Epithelial cell of esophagus (primary cell): Measurements from ENCODE around the gene OIP5.
A peak's percentile ranks its signal among the peaks of the same experiment; 100 is the strongest.
"Not testable (repeated sequence)": the region's sequence is repeated elsewhere in the genome, so short reads cannot be mapped to it uniquely, and the experiment has no call there.

Source experiments
- DNase-seq: peaks from one replicate; pipeline ENCODE4 v3.0.0; 2010; ENCODE audit warnings: low read depth
- H3K4me3 ChIP-seq: 2 replicates; pipeline ENCODE4 v1.5.1; 2011; ENCODE audit warnings: mild to moderate bottlenecking, low read length, control low read depth
- TF ChIP-seq, protein P1 (sequence below): IDR thresholded peaks from 2 replicates; pipeline ENCODE4 v1.5.1; 2011; ENCODE audit warnings: low read depth, mild to moderate bottlenecking, low read length, control low read depth, inconsistent platforms; ENCODE audit not compliant: insufficient read depth; ENCODE audit errors: missing control alignments

The OIP5 gene

GRCh38 chr15:41286665-41287333, 45.6 kb downstream of the OIP5 start:
- H3K4me3 ChIP-seq = no peak overlapping the region
- TF ChIP-seq, protein P1, sequence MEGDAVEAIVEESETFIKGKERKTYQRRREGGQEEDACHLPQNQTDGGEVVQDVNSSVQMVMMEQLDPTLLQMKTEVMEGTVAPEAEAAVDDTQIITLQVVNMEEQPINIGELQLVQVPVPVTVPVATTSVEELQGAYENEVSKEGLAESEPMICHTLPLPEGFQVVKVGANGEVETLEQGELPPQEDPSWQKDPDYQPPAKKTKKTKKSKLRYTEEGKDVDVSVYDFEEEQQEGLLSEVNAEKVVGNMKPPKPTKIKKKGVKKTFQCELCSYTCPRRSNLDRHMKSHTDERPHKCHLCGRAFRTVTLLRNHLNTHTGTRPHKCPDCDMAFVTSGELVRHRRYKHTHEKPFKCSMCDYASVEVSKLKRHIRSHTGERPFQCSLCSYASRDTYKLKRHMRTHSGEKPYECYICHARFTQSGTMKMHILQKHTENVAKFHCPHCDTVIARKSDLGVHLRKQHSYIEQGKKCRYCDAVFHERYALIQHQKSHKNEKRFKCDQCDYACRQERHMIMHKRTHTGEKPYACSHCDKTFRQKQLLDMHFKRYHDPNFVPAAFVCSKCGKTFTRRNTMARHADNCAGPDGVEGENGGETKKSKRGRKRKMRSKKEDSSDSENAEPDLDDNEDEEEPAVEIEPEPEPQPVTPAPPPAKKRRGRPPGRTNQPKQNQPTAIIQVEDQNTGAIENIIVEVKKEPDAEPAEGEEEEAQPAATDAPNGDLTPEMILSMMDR = no peak
- peak; percentile 55 for DNase-seq

DNA sequence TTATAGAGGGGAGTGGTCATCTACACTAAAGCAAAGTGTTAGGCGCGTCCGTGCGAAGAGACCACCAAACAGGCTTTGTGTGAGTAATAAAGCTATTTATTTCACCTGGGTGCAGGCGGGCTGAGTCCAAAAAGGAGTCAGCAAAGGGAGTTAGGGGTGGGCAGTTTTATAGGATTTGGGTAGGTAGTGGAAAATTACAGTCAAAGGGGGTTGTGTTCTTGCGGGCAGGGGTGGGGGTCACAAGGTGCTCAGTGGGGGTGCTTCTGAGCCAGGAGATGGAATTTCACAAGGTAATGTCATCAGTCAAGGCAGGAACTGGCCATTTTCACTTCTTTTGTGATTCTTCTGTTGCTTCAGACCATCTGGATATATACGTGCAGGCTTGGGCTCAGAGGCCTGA, 47.1 kb downstream of the OIP5 start:
- peak overlapping the region; percentile 63 for H3K4me3 ChIP-seq
- DNase-seq = no peak
- TF ChIP-seq, protein P1 = no peak

DNA sequence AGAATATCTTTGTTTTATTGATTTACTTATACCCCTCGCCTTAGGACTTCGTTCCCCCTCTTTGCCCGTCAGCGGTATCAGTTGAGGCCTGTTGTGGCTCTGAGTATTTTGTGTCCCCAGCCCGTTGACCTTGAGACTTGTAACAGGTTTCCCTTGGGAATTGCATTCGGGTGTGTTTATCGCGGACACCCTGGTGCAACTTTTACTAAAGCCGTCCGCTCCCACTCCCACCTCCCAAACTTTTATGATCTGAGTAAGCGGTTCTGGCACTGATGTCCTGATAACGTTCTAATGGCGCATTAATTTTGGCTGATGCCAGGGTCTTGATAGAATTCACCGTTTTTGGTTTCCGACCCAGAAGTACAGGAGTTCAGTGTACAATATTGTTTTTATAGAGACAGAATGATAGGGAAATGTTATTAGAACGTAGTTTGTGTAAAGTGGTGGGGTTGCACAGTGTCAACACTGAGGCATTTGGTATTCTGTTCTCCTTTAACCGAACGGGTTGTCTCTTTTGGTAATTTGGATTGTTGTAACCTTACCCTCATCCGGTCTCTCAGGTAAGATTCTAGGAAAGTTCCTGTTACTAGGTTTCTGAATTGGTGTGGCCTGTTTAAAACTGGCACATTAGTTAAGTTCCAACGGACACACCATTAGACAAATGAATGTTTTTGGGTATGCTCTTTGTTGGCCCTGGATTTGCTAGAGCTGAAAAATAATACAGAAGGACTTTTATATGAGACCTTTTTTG, 47.8 kb downstream of the OIP5 start:
- DNase-seq = peak; percentile 17
- TF ChIP-seq, protein P1 = no peak
- H3K4me3 ChIP-seq = peak overlapping the region; percentile 63

DNA sequence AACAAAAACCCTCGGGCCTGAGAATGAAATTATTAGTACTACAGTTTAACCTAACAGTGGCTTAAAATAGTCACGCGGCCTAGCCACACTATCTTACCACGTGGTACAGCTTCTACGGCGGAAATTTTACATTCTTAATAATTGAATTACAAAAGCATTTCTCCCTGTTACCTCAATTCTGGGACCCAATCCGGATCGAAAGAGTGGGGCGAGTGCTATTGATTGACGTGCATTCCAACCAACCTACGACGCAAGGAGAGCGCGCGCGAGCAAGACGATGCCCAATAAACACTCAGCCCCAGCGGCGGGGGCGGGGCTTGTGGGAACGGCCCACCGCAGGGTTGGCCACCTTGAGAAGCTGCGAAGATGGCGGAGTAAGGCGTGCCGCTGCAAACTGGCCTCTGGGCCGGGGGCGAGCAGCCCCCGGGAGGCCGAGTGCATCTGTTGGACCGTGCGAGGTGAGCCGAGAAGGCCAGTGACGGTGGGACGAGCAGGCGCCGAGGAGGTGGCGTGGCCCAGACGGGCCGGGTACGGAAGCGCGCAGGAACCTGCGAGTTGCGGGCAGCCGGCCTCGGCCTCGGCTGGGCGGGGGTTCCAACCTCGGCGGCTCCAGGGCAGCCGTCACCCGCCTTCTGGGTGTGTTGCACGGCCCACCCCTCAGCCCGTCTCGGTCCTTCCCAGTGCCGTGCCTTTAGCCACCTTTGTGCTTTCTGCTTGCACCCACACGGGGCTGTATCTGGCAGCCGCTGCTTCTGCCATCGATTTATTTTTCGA, 48.6 kb downstream of the OIP5 start:
- H3K4me3 ChIP-seq = peak overlapping the region; percentile 63

GRCh38 chr15:41282980-41283652, 49.3 kb downstream of the OIP5 start:
- peak overlapping the region; percentile 63 for H3K4me3 ChIP-seq
- not testable (repeated sequence) for DNase-seq

More for the DNA sequence above, 48.6 kb downstream of the OIP5 start:
- TF ChIP-seq, protein P1 = no peak
- DNase-seq = peak; percentile 99

GRCh38 chr15:41282436-41282835, 50.0 kb downstream of the OIP5 start:
- not testable (repeated sequence) for DNase-seq, H3K4me3 ChIP-seq

GRCh38 chr15:41281236-41281635, 51.2 kb downstream of the OIP5 start:
- TF ChIP-seq, protein P1 = no peak
- DNase-seq = peak; percentile 87
- H3K4me3 ChIP-seq = no peak overlapping the region
